ENCODE data around the gene ARRDC1.

GRCh38 chr9:137612741-137613142 is 7.3 kb downstream of the ARRDC1 start:
- TF ChIP-seq ZNF423 (tag by site-specific recombination; IDR thresholded peaks at IDR 0.05) (no peak), PRDM10 (tag by site-specific recombination; IDR thresholded peaks at IDR 0.05) (no peak), ATF2 (tag by site-specific recombination; IDR thresholded peaks at IDR 0.05; ENCODE audit: low read depth) (no peak), CTCF (tag by site-specific recombination; IDR thresholded peaks at IDR 0.05) (no peak), KLF7 (tag by site-specific recombination; IDR thresholded peaks at IDR 0.05; ENCODE audit: borderline replicate concordance) (no peak), REST (tag by site-specific recombination; IDR thresholded peaks at IDR 0.05) (no peak), ZNF248 (tag by site-specific recombination; IDR thresholded peaks at IDR 0.05) (no peak), ZNF449 (tag by site-specific recombination; IDR thresholded peaks at IDR 0.05) (no peak), SP2 (tag by site-specific recombination; IDR thresholded peaks at IDR 0.05) (no peak), ZSCAN16 (tag by site-specific recombination; IDR thresholded peaks at IDR 0.05) (no peak), HOXA7 (CRISPR knock-in tag; IDR thresholded peaks at IDR 0.05; ENCODE audit: borderline replicate concordance) (no peak)
